ENCODE results near the gene RIC1. TPM values are rescaled to one million over a fixed set of nuclear protein-coding genes. Genes with fewer than 3 reads are reported as not detected.

The RIC1 gene
- total RNA-seq, 6 experiments from 2014 or later, result 25.8 to 35.2 (median 29.8) TPM

DNA sequence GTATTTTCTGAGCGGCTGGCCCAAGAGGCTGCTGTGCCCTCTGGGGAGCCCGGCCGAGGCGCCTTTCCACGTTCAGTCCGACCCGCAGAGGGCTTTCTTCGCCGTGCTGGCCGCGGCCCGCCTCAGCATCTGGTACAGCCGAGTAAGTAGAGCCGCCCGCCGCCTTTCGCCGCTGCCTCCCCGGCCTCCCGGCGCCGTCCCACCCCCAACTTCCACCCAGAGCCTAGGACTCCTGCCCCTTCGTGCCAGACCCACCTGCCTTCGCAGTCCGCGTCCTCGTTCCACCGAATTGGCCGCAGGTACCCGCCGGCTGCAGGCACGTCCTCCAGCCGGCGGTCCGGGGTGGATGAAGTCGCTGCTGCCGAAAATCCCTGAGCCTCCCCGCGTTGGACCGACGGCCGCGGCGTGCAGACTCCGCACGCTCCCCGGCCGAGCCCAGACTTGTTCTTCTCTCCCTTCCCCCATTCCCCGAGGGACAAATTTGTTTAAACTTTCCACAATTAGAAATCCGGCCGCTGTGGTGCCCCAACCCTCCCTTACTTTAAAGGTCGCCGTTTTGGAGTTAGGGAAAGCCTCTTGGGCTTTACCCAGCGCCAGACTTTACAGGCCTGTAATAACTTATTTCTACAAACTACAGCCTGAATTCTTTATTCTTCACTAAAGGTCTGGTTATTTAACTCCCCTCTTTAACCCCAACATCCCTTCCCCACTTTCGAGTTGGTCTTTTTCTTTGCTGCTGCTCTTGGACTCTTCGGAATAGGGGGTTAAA lies 589 bp downstream of the RIC1 start:
- Mint-ChIP-seq H3K27ac (peak overlapping the region; percentile 85), H3K4me1 (ENCODE audit: low read depth) (peaks cover 56% of the 10 kb centered on the region), H3K27me3 (ENCODE audit: insufficient read depth) (peaks cover 5% of the 10 kb centered on the region), H3K9me3 (peaks cover 3% of the 10 kb centered on the region; the same call in 1 of the 2 replicates), H3K36me3 (ENCODE audit: low read depth) (peaks cover 20% of the 10 kb centered on the region), H3K4me3 (peak overlapping the region; percentile 92)
- DNase-seq, result no peak
- TF ChIP-seq, protein P1, sequence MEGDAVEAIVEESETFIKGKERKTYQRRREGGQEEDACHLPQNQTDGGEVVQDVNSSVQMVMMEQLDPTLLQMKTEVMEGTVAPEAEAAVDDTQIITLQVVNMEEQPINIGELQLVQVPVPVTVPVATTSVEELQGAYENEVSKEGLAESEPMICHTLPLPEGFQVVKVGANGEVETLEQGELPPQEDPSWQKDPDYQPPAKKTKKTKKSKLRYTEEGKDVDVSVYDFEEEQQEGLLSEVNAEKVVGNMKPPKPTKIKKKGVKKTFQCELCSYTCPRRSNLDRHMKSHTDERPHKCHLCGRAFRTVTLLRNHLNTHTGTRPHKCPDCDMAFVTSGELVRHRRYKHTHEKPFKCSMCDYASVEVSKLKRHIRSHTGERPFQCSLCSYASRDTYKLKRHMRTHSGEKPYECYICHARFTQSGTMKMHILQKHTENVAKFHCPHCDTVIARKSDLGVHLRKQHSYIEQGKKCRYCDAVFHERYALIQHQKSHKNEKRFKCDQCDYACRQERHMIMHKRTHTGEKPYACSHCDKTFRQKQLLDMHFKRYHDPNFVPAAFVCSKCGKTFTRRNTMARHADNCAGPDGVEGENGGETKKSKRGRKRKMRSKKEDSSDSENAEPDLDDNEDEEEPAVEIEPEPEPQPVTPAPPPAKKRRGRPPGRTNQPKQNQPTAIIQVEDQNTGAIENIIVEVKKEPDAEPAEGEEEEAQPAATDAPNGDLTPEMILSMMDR (IDR thresholded peaks at IDR 0.05), result no peak

DNA sequence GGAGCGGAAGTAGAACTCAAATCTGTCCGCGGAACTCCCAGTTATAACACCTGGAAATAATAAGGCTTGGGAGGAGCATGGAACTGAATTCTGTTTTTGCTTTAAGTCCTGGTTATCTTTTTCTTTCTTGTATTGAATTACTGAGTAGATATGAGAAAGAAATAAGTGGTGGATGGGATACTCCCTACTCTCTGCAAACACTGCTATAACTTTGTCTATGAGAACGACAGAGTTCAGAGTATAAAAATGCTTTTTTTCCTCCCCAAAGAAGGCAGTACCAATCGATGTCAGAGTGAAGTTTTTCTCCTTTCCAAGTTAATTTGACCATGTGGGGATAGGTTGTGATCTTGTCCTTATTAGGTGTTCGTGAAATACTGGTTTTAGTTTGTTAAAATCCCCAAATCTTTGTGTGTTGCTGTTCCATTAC lies 1.2 kb downstream of the RIC1 start:
- DNase-seq, result peak; percentile 47
- TF ChIP-seq, protein P1 (IDR thresholded peaks at IDR 0.05), result no peak
- H3K27ac Mint-ChIP-seq, result peak overlapping the region; percentile 85
- peaks cover 9% of the 10 kb centered on the region for H3K9me3 Mint-ChIP-seq
- peaks cover 23% of the 10 kb centered on the region for H3K36me3 Mint-ChIP-seq (ENCODE audit: low read depth)
- peak overlapping the region; percentile 92 for H3K4me3 Mint-ChIP-seq
- peaks cover 57% of the 10 kb centered on the region for H3K4me1 Mint-ChIP-seq (ENCODE audit: low read depth)
- H3K27me3 Mint-ChIP-seq (ENCODE audit: insufficient read depth), result peaks cover 5% of the 10 kb centered on the region

DNA sequence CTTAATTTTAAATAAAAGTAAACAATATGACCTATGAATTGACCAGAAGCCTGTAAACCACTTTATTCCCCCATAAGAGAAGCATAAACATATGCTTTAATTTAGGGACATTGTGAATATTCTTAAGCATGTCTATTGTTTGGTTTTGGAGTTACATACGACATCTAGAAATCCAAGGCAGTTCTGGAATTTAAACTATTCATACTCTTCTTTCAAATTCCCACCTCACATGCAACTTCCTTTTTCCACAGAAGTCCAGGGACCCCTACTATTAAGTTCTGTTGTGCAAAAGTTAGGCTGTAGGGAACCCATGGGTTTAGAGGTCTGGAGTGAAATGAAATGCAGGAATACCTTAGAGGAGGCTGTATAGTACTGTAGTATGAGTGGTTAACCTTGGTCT lies 2.1 kb downstream of the RIC1 start:
- no peak overlapping the region for H3K27ac Mint-ChIP-seq
- H3K4me1 Mint-ChIP-seq (ENCODE audit: low read depth), result peaks cover 57% of the 10 kb centered on the region
- peaks cover 5% of the 10 kb centered on the region for H3K27me3 Mint-ChIP-seq (ENCODE audit: insufficient read depth)
- DNase-seq, result no peak
- peaks cover 17% of the 10 kb centered on the region for H3K9me3 Mint-ChIP-seq
- peaks cover 32% of the 10 kb centered on the region for H3K36me3 Mint-ChIP-seq (ENCODE audit: low read depth)
- H3K4me3 Mint-ChIP-seq, result peak overlapping the region; percentile 92
- TF ChIP-seq, protein P1 (IDR thresholded peaks at IDR 0.05), result no peak

DNA sequence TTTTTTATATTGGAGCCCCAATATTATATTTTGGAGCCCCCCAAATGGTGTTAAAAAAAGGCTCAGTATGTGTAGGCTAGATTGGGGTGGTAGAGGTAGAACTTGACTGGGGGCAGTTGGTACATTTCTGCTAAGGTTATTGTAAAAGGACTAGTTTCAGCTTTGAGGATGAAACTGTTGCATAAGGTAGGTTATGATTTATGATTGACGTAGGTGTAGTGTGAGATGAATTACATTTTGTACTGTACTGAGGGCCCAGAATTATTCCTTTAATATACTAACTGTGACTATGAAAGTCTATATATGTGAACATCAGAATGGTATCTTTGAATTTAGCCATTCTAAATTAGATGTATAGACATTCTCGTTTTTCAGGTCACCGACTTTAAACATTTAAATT lies 3.6 kb downstream of the RIC1 start:
- Mint-ChIP-seq H3K36me3 (ENCODE audit: low read depth) (peaks cover 40% of the 10 kb centered on the region), H3K27ac (no peak overlapping the region), H3K9me3 (peaks cover 20% of the 10 kb centered on the region), H3K4me3 (peak overlapping the region; percentile 5; the same call in 1 of the 2 replicates), H3K4me1 (ENCODE audit: low read depth) (peaks cover 50% of the 10 kb centered on the region), H3K27me3 (ENCODE audit: insufficient read depth) (peaks cover 5% of the 10 kb centered on the region)
- TF ChIP-seq, protein P1 (IDR thresholded peaks at IDR 0.05), result no peak
- DNase-seq, result no peak

DNA sequence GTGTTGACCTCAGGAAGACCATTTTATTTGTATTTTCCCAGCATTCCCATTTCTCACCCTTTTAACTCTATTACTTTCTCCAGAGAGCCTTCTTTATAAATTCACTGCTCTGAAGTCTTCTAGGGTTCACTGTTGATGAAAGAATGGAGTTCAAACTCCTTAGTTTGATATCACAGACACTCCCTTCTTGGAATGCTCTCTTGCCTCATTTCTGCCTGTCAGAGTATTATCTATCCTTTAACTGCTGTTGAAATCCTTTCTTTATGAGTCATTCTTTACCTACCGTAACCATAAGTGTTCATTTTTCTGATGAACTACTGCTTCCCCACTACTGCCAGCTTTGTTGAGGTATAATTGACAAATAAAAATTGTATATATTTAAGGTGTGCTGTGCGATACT lies 4.3 kb downstream of the RIC1 start:
- TF ChIP-seq, protein P1 (IDR thresholded peaks at IDR 0.05), result no peak
- H3K36me3 Mint-ChIP-seq (ENCODE audit: low read depth), result peaks cover 47% of the 10 kb centered on the region
- peaks cover 47% of the 10 kb centered on the region for H3K4me1 Mint-ChIP-seq (ENCODE audit: low read depth)
- peak overlapping the region; percentile 38; the same call in 1 of the 2 replicates for H3K27ac Mint-ChIP-seq
- peaks cover 27% of the 10 kb centered on the region for H3K9me3 Mint-ChIP-seq
- H3K27me3 Mint-ChIP-seq (ENCODE audit: insufficient read depth), result peaks cover 5% of the 10 kb centered on the region
- peak overlapping the region; percentile 31; the same call in 1 of the 2 replicates for H3K4me3 Mint-ChIP-seq
- DNase-seq, result no peak

Measured in HFFc6 (cell line).